Stimulated activated CD4-positive, alpha-beta T cell treated with anti-CD3 and anti-CD28 coated beads, Interleukin-1b, Interleukin-23, amount 100 ng/mL, for 4 hours (primary cell): Measurements from ENCODE around the gene USP36.
"Not testable (repeated sequence)": the region's sequence is repeated elsewhere in the genome, so short reads cannot be mapped to it uniquely, and the experiment has no call there.

Experiments
- DNase-seq, 2 donors: peaks; one replicate each; pipeline ENCODE4 v3.0.0-alpha.2; 2020; ENCODE audit warnings: low read depth in 2 of 2

USP36 gene

GRCh38 chr17:78767806-78768205 lies 72.8 kb downstream of the USP36 start:
- DNase-seq, result no peak

DNA sequence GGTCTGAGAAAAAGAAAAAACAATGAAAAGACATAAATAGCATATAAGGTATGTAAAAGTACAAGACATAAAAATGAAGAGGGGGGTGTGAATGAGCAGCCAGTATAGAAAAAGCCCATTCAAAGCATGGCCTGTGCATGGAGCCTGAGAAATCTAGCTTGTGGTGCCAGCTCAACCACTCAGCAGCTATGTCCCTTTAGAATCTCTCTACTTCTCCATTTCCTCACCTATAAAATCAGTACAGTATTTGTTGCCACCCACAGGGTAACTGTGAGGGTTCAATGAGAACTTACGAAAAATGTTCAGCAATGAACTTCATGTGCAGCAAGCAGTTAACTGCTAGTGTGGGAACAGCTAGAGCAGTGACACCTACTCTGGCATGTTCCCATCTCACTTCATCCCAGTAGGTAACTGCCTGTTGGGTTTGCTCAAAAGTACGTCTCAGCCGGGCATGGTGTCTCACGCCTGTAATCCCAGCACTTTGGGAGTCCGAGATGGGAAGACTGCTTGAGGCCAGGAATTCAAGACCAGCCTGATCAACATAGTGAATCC lies 73.8 kb downstream of the USP36 start:
- DNase-seq, result no peak

- no peak for DNase-seq
Observed at GRCh38 chr17:78766225-78766624, 74.4 kb downstream of the USP36 start.

- DNase-seq, result no peak
Observed at GRCh38 chr17:78765821-78766220, 74.8 kb downstream of the USP36 start.

DNA sequence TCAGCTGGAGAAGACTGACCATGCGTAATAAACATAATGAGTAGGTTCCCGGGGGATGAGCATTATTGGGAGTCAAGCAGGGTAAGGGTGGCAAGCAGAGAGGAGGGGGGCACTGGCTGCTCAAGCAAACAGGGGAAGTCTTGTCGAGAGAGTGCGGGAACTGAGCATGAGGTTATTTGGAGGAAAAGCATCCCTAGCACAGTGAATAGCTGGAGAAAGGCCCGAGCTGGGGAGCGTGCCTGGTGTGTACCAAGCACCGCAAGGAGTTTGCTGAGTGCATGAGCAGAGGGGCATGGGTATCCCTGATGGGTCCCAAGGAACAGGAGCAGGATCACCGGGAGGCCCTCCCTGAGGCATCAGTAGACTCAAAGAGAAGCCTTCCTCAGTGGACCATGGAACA lies 75.7 kb downstream of the USP36 start:
- DNase-seq, result no peak

DNA sequence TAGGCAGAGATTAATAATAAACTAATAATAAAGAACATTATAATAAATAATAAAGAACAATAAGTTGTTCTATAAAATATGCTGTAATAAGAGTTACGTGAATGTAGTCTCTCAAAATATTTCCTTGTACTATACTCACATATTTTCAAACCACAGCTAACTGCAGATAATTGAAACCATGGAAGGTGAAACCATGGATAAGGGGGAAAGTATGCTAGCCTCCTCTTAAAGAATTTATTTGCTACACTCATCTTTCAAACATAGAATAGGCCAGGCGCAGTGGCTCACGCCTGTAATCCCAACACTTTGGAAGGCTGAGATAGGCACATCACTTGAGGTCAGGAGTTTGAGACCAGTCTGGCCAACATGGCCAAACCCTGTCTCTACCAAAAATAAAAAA lies 77.1 kb downstream of the USP36 start:
- no peak for DNase-seq

DNA sequence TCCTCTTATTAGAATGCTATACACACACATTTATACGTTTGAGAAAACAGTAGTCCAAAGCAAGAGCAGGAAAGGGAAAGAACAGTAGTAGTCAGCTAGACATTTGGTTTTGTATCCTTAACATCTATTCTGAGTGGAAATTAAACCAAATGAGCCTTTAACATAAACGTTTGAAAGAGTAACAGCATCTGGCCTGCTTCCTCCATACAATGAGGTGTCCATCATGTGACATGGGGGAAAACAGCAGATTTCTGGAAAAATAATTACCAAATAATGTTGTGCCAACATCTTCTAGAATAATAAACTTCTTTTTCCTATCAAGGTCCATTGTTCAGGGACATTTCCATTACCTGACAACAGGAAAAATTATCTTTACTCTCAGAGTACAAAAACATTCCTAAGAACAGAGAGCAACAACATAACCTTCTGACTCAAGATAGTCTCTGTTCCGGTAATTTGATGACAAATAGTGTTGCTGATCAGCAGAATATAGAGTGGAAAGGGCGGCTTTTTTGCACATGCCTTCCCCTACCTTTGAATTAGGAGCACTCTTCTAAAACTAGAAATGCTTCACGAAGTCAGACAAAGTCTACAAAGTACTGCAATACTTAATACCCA lies 78.7 kb downstream of the USP36 start:
- DNase-seq, result no peak

- DNase-seq, result no peak
Observed at GRCh38 chr17:78759969-78760352, 80.7 kb downstream of the USP36 start.

DNA sequence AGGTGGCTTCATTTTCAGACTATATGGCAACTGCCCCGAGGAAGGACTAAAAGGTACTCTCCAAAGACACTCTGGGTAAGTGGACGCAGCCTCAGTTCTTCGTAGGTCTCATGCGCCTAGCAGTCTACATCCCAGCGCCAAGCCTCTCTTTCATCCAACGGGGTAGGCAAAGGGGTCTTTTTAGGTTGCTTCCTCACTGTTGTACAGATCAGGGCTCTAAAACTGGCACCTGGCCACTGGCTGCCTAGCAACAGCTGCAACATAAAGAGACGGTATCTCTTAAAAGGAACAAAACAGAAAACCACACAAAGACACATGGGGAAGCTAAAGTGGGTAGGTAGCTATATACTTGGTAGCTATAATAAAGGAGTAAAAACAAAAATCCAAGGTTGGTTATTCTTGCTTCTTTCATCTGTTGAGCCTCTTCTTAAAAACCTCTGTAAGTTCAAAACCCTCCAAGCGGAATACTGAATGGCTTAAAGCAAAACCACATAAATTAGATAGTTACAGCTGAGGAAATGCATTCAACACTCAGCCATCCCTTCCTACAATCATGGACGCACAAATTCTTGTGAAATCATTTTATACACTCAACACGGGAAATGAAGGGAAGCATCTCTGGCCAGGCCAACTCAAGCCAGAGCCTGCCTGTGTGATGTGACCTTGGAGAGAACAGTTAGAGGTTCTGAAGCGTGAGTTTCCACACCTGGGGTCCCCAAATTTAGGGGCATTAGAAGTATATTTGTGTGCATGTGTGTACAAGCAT lies 81.2 kb downstream of the USP36 start:
- DNase-seq, result no peak

GRCh38 chr17:78753316-78754250 lies 87.0 kb downstream of the USP36 start:
- no peak for DNase-seq

GRCh38 chr17:78751447-78752161 lies 89.0 kb downstream of the USP36 start:
- no peak for DNase-seq

DNA sequence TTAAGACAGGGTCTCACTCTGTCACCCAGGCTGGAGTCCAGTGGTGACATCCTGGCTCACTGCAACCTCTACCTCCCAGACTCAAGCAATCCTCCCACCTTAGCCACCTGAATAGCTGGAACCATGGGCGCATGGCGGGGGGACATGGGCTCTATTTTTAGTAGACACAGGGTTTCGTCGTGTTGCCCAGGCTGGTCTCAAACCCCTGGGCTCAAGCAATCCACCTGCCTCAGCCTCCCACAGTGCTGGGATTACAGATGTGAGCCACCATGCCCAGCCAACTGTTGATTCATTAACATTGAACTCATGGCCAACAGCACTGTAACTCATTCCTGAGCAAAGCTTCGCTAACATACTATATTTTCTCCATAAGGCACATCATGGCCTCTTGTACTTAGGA lies 89.6 kb downstream of the USP36 start:
- DNase-seq, result not testable (repeated sequence)

DNA sequence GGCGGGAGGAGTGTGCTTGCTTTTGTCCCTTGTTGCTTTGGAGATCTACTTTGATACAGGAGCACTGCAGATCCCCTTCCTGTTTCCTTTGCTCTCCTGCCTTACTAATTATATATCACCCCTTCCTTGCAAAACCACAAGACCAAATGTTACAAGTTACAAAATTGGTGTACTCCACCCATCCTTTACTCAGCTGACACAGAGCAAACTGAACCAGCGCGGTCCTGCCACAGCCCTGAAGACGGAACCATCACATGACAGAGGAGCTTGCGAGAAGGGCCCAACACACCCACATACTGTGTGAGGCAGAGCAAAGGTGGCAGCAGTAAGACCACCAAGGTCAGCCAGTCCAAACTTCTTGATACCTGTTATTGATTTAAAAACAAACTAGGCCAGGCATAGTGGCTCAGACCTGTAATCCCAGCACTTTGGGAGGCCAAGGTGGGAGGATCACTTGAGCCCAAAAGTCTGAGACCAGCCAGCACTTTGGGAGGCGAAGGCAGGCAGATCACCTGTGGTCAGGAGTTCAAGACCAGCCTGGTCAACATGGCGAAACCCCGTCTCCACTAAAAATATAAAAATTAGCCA lies 91.8 kb downstream of the USP36 start:
- peak in 1 of 2 donors; percentile 51 for DNase-seq

GRCh38 chr17:78748048-78748729 lies 92.4 kb downstream of the USP36 start:
- DNase-seq, result no peak

- no peak for DNase-seq
Observed at GRCh38 chr17:78747488-78747887, 93.1 kb downstream of the USP36 start.

- DNase-seq, result no peak
Observed at GRCh38 chr17:78746949-78747269, 93.7 kb downstream of the USP36 start.

DNA sequence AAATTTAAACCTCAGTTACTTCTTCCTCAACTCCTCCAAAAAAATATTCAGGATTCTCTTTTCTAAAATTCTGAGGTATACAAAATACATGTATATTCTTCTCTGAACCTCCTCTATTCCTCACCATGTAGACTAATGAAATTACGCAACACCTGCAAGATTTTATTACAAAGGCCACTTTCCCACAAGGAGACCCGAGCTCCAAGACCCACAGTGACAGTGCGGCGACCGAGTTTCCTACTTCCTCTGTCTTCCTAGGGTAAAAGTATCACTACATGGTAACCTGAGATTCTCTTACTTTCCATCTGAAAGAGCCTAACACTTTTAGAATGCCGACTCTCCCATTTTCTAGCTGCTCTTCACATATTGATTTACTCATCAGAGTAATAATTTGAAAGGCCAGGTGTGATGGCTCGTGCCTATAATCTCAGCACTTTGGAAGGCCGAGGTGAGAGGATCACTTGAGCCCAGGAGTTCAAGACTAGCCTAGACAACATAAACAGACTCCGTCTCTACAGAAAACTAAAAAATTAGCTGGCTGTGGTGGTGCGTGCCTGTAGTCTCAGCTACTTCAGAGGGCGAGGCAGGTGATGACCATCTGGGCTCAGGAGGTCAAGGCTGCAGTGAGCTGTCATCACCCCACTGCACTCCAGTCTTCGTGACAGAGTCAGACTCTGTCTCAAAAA lies 94.2 kb downstream of the USP36 start:
- no peak for DNase-seq
